ENCODE measurements around the gene KRT32.

KRT32 gene

DNA sequence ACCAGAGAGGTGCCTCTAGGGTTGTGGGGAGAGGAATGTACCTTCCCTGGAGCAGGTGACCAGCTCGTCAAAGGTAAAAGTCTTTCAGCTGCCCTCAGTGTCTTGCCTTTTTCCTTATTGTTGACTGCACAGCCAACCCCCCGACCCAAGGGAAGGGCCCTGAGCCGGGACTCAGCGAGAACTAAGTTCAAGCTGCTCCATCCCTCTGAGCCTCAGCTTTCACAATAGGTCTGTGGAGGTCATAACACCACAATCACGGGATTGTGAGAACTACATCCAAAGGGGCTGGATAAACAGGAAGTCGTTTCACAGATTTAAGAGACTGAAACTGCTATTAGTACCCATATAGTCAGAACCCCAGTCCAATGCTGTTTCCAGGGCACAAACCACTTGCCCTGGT is 25.2 kb upstream of the KRT32 start:
- DNase-seq, result no peak

DNA sequence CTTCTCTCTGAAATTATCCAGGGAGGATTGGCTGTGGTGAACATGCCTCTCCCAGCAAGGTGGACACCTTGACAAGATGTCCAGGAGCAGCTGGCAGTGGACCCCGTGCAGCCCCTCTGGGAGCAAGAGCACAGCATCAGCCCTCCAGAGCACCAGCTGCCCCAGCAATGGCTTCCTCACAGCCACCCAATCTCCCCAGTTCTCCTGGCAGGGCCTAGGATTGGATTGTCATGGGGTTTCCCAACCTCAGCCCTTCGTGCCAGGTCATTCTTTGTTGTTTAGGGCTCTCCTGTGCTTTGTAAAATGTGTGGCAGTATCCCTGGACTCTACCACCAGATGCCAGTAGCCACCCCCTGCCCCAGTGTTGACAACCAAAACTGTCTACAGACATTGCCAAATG is 24.3 kb upstream of the KRT32 start:
- DNase-seq, result no peak

DNA sequence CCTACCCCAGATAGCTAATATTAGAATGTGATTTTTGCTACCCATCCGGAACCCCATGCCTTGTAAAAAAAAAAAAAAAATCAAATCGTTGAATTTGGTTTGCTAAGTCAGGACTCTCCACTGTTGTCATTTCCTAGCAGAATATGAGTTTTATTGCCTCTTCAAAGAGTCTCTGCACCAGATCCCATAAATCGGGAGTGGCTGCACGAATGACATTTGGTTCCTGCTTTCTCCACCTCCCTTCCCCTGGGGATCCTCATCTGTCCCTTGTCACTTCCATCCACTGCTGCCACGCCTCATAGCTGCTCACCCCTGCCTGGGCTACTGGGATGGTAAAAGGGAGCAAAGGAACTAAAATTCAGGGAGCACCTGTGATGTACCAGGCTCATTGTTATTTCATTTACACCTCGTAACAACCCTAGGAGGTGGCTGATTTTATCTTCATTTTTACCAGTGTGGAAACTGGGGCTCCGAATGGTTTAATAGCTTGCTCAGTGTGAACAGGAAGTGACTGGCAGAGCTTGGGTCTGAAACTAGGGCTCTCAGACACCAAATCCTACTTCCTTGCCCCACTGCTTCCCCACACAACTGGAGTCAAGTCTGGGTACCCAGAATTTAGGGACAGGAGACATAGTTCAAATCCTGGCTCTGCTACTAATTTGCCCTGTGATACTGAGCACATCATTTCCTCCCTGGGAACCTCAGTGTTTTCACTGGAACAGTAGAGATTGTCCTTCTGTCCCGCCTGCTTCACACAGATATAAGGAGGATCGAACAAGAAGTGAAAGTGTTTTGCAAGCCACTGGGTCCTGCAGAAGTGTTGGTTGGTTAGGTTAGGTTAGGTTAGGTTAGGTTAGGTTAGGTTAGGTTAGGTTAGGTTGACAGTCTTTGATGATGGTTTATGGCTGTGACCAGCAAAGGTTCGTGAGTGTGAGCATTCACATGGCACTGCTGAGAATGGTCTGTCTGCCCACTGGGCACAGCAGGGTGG is 23.1 kb upstream of the KRT32 start:
- DNase-seq, result no peak

DNA sequence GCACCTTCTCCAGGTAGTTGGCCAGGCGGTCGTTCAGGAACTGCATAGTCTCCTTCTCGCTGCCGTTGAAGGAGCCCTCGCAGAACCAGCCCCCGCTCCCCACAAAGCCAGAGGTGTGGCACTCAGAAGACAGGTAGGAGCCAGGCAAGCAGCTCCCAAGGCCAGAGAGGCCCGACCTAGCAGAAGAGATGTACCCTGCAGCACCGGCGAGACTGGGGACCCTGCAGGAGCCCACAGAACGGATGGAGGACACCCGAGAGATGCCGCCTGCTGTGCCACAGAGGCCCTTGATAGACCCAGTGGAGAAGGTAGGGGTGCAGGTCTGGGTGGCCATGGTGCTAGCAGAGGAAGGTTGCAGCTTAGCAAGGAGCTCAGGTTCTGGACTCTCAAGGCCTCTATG is 22.3 kb upstream of the KRT32 start, which contains the start of gene KRT36:
TSS of gene KRT36 (minus strand) at position 380 of the 400 bp plus-strand sequence. CDS start at position 334, 46 bp downstream.
- no peak for DNase-seq

DNA sequence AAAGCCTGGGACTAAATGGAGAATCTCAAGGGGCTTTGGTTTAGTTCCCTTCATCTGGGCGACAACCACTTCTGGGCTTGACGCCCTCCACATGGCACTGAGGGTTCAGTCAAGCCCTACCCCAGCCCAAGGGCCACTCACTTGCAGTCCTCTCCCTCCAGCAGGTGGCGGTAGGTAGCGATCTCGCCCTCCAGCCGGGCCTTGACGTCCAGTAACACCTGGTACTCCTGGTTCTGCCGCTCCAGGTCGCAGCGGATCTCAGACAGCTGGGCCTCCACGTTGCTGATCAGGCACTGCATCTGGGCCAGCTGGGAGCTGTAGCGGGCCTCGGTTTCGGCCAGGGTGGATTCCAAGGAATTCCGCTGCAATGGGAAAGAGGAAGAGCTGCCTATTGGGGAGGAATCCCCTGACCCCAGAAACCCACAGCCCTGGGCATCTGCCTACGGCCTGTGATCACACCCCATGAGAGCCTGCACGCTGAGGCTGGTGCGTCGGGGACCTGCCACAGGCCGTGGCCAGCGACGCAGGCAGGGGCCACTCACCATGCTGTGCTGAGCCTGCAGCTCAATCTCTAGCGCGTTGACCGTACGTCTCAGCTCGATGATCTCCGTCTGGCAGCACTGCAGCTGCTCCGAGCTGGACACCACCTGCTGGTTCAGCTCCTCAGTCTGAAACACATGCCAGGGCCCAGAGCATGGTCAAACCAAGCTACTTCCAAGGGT is 19.8 kb upstream of the KRT32 start:
- DNase-seq, result no peak

DNA sequence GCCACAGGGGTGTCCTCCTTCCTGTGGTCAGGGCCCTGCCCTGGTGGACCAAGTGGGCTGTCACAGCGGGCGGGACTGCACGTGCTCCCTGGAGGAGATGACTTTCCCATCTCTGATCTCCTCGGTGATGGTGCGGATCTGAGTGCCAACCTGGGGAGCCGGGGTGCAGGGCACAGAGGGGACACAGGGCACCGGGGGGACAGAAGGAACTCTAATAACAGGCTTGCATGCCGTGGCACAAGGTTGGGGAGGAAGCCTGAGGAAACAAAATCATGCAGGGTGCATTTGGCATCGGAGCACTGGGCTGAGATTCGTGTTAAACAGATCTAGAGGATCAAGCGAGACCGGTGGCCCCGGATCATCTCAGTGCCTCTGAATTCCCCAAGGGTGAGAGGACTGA is 19.1 kb upstream of the KRT32 start:
- DNase-seq, result no peak

DNA sequence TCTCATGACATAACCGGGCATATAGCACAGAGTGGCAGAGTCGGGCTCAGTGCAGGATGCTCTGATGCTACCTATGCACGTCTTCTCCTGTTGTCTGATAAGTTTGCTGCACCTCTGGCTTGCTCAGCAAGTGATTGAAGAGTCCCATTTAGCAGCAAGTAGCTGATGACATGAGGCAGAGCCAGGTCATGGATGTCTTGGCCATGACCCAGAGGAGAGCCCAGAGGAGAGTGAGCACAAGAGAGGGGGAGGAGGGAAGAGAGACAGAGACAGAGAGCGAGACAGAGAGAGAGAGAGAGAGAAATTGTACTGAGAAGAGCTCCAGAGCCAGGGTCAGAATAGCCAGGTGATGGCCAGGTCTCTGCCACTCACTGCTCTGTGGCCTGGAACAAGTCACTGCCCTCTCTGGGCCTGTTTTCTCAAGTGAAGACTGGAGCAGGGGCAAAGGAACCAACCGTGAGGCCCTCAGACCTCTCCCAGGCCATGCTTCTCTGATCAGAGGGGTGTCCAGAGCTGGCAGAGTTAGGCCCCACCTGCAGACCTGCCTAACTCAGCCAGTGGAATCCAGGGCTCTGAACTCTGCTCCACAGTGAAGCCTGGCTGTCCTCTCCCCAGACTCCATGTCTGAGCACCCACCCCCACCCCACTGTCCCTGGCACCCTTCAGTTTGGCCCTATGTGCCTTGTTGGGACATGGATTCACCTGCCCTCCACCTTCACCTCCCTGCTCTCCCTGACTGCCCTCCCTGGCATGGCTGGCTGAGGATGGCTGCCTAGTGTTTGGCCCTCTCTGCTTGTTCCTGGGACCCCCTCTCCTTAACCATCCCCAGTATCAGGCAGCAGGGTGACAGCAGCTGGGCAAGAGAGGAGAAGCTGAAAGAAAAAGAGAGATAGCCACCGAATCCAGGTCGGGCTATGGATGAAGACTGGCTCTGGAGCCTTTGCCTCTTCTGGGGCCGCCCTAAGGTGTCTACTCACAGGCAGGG is 18.0 kb upstream of the KRT32 start:
- DNase-seq, result no peak

DNA sequence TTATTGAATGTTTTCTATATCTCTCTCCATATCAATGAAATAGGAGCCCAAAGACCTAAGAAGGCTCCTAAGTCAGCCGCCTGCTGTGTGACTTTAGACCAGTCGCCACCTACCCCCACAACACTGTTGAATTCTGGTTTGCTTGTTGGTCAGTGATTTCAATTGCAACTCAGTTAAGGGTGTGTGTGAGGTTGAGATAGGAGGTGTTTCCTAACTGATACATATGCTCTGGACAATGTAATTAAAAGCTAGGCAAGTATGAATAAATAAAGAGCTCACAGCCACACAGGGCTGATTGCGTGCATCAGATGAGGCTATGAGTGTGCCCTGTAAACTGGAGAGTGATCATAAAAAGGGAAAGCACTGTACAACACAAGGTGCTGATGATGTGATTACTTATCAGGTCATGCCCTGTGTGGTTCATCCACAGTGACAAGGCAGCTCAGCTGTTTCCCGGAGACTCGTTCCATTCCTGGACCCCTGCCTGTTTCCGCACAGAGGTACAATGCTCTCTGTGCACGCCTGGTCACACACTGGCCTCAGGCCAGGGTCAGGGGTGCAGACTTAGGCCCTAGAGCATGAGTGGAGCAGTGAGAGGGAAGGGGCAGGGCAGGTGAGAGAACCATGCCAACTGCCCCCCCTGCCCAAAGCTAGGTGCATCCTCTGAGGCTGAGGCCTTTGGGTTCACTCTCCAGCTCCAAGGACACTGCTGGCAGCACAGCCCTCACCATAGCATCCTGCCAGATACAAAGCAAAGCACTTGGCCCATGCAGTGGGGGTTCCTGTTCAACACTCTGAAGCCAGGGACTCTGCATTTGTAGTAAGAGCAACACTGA is 17.0 kb upstream of the KRT32 start:
- DNase-seq, result no peak

DNA sequence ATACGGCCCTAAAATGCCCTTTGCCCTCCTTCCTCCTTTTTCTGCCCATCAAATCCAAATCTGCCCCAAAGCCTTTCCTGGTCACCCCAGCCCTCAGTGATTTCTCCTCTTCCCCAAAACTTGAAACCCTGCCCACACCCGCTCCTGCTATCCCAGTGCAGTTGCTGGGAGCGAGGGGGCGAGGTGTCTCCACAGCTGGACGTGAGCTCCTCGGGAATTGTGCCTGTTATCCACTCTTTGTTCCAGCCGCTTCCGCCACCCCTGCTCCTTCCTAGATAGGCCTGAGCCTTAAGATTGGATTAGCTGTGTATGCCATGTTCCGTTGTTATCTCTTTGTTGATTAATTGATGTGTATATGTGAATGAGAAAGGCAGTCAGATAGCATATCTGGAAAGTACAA is 16.3 kb upstream of the KRT32 start:
- no peak for DNase-seq

DNA sequence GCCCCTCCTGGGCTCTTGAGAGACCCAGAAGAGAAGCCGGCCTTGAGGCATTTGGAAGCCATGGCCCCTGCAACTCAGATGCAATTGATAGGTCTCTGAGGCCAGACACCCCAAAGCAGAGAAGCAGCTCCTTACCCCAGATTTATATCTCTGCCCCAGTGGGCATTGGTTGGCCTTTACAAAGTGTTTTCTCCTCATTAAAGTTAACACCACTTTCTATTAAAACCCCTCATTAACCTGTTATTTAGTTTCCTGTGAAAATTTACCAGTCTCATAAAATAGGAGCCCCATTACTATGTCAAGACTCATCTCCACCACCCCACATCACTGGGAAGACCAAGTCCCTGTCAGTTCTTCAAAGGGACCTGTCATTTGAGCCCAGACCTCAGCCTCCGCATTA is 13.8 kb upstream of the KRT32 start, which contains the start of gene KRT35:
TSS of gene KRT35 (minus strand) at position 116 of the 400 bp plus-strand sequence. CDS start at position 62, 54 bp downstream.
- no peak for DNase-seq

DNA sequence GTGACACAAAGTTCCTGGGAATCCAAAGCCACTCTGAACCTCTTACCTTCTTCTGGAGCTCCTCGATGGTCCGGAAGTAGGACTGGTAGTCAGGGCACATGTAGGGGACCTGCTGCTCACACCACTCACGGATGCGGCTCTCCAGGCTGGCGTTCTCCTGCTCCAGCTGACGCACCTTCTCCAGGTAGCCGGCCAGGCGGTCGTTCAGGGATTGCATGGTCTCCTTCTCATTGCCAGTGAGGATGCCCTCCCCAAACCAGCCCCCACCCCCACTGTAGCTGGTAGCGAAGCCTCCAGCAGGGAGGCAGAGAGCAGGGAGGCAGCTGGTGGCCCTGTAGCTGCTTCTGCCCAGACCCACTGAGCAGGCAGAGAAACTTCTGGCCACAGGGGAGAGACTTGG is 13.4 kb upstream of the KRT32 start:
- DNase-seq, result no peak

DNA sequence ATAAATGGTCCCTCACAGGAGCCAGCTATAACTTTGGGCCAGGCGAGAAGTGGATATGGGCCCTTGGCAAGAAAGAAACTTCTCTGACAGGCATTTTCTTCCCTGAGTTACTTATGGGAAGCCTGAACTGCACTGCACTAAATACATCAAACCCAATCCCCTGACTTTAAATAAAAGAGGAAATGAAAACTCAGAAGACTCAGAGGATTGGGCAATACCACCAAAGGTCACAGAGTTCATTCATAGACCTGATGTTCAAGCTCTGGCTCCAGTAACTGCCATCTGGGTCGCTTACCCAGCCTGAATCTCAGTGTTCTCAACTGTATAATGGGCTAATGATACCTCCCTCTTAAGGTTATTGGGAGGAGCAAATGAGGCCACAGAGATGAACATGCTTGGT is 12.9 kb upstream of the KRT32 start:
- DNase-seq, result no peak

DNA sequence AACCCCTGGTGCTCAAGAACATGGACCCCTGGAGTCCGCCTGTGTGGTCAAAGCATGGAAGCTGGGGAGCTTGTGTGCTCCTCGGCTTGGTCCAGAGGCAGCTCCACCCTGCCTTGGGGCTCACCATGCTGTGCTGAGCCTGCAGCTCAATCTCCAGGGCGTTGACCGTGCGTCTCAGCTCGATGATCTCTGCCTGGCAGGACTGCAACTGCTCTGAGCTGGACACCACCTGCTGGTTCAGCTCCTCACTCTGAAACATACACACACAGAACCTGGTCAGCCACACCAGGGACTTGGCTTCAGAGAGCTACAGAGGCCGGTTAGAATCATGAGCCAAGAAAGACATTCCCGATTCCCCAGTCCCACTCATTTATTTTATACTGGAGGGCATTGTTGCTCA is 11.1 kb upstream of the KRT32 start:
- no peak for DNase-seq

DNA sequence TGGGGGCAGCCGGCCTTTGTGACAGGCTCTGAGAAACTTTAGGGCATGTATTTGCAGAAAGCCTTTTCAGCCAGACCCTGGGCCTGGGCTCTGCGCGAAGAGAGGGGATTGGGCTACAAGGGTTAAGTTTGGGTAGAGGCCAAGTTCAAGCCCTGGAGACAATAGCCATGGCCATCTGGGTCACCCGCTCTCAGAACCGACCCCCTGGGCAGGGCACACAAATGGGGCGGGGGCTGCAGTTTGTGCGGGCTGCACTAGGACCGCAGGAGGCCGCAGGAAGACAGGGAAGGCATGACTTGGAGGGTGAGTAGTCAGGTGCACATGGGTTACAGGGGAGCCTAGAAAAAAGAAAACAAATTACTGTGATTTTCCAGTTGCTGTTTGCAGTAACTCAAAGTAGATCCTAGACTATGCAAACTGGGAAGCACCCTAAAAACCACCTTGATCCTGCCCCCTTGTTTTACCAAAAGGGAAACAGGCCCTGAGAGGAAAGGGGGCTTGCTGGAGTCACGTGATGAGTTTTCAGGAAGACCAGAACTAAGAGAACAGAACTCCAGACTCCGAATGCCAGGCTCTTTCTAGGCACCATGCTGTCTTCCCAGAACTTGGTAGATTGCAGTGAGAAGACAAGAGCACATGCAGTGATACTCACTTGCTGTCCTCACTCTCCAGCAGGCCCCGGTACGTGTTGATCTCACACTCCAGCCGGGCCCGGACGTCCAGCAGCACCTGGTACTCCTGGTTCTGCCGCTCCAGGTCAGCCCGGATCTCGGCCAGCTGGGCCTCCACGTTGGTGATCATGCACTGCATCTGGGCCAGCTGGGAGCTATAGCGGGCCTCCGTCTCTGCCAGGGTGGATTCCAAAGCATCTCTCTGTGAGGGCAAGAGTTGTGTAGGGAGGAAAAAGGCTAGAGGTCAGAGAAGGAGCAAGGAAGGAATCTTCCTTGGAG is 10.0 kb upstream of the KRT32 start:
- DNase-seq, result no peak

DNA sequence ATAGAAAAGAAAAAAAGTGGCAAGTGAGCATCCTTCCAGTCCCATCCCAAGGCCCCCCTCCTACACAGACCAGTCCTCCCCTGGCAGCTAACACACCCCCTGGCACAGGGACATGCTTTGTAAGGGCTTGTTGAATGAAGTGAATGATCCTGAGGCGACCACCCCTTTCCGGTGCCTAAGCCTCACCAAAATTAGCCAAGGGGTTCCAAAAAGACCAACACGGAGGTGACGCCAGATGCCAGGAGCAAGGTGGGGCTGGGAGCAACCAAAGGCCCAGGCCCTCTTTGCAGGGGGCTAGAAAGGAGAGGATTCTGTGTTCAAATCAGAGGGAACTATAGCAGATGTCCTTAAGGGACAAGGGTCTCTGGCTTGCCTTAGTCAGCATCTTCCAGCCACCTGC is 8.2 kb upstream of the KRT32 start:
- DNase-seq, result no peak

DNA sequence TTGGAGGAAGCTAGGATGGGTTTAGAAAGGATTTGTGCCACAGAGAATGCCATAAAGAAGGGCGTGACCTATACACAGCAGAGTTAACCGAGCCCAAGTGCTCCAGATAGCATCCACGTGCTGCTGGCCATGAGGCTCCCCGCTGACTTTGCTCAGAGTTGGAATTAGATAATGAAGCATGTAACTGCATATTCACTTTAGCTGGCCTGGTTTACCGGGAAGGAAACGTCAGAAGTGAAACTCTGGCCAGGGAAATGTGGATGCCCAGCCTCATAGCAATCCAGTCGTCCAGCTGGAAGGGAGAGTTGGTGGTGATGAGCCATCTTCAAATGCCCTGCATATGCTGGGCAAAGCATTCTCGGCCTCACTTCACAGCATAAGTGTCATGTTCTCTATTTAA is 7.7 kb upstream of the KRT32 start:
- DNase-seq, result no peak

DNA sequence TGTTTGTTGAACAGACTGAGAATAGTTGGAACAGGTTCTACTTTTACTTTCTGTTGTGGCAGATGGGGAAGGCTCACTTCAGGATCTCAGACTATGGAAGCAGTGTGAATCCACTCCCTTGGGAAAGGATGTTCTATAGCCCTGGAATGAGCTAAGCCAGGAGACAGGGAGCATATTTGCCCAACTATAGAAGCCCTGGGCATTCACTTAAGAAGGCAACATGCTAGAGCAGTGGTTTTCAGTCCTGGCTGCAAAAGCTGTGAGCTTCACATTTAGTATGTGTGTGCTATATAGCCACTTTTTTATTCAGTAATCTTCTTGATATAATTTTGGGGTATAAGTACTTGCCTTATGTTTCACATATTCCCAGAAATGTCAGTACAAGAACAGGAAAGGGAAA is 1.2 kb upstream of the KRT32 start:
- no peak for DNase-seq

DNA sequence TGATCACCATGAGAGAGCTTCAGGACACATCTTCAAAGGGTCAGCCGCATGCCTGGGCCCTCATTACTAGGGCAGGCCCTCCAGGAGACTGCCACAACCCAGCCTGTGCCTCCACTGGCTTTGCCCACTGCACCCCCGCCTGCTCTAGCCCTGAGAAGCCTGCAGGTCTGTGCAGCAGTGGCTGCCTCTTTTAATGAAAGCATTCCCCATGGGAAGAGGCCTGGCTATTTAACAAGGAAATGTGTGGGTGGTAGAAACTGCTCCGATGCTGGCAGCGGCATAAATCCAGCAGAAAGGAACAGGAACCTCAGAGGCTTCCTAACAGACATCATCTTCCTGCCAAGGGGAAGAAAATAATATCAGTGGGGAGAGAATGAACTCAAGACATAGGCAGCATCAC is 375 bp upstream of the KRT32 start:
- no peak for DNase-seq

DNA sequence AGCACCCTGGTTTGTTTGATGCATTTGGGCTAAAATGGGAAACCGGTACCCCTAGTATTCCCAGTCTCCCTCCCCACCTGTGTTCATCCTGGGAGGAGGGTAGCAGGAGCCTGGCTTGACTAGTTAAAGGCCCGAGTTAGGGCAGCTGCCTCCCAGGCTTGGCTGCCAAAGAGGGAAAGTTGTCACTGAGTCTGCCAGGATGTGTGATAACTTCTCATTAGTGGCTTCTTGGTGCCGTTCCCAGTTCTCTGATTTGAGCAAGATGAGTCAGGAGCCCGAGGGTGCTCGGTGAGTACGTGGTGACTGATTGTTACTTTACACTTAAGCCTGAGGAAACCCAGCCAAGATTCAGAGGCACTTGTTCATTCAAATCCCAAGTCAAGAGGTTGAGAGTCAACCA is 2.5 kb downstream of the KRT32 start:
- no peak for DNase-seq

DNA sequence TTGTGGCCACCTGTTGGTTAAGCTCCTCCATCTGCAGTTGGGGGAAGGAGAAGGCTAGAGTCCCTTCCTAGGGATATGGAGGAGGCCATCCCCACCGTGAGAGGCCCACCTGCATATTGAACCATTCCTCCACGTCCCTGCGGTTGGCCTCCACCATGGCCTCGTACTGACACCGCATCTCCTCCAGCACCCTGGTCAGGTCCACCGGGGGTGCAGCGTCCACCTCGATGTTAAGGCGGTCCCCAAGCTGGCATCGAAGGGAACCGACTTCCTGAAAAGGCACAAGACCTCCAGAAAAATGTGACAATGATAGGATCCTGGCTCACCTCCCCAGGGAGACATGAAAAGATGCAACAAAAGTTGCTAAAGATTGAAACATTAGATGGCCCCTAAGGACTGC is 3.0 kb downstream of the KRT32 start:
- DNase-seq, result no peak

DNA sequence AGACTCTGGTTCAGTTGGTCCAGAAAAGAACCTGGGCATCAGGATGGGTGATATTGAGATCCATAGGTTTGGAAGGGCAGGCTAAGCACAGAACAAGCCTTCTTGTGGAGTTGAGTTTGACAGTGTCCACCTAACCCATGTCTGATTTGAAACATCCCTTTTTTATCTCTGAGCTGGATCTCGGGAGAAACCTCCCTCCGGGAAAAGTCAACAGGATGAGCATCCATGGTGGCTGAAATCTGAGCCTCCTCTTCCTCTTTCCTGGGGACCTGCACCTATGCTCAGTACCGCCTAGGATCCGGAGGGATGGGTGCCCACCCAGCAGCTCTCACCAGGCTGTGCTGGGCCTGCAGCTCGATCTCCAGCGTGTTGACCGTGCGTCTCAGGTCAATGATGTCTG is 3.4 kb downstream of the KRT32 start:
- DNase-seq, result no peak
